AG04450 (cell line): ENCODE data around the gene CACNA2D3. TPM values are rescaled to one million over a fixed set of nuclear protein-coding genes. Genes with fewer than 3 reads are reported as not detected.

ENCODE experiments used
- CTCF ChIA-PET: fragments of 300-600, 350-600 bp; formaldehyde crosslinking; extraction: SDS; loops from one replicate; lab custom pipeline; 2022; ENCODE audit warnings: antibody characterized with exemption, inconsistent platforms; lab: Charles Lee
- POLR2A ChIA-PET: fragments of 350-600 bp; formaldehyde crosslinking; extraction: SDS; loops from one replicate; lab custom pipeline; 2021; ENCODE audit warnings: antibody characterized with exemption, inconsistent platforms; lab: Yijun Ruan, JAX
- DNase-seq: peaks from one replicate; pipeline ENCODE4 v3.0.0-alpha.2; 2011; ENCODE audit warnings: low read depth, low spot score
- H3K27ac ChIP-seq: one replicate; pipeline ENCODE4 v1.5.1; 2012; ENCODE audit warnings: low read depth, low read length, control low read depth
- H3K27me3 ChIP-seq: one replicate; pipeline ENCODE4 v1.6.0; 2012; ENCODE audit warnings: low read length; ENCODE audit not compliant: control insufficient read depth, insufficient read depth
- H3K4me3 ChIP-seq: 2 replicates; pipeline ENCODE4 v1.5.1; 2011; ENCODE audit warnings: mild to moderate bottlenecking, low read depth, low read length, control low read depth
- H3K9me3 ChIP-seq: 2 replicates; pipeline ENCODE4 v1.5.1; 2012; ENCODE audit warnings: low read length; ENCODE audit not compliant: control insufficient read depth, insufficient read depth
- polyA plus RNA-seq: library from polyadenylated mRNA; depleted of rRNA; stranded (reverse); fragments of >200 nt; gene quantifications from 2 replicates; pipeline ENCODE4 v1.2.3, GENCODE V29; 2011
- TF ChIP-seq, protein P1 (sequence below): IDR thresholded peaks from 2 replicates; pipeline ENCODE4 v1.5.1; 2011; ENCODE audit warnings: low read depth, low read length, control low read depth, inconsistent platforms

CACNA2D3 gene
- polyA plus RNA-seq, 1 experiment: 0.32 TPM

DNA sequence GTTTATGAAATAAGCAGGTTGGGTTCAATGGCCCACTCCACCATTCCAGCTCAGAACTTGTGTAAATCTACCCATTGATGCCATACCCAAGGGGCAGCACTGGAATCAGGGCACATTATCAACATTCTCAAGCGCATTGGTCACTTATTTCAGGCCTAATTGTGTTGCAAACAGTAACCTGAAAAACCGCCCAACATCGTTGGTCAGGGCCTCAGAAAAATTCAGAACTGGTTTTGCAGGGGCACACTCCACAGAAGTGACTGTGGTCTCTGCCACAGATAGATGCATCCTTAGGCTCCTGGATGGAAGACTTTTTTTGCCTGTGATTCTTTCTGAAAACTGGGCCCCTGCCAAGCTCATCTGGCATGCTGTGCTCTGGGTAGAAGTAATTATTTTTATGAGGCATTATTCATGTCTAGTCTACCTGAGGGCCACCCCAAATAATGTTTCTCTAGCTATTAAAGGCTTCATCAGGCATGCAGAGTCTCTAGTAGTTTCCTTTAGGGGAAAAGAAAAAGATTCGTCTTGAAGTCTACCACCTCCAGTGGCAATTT, 827.2 kb downstream of the CACNA2D3 start:
- TF ChIP-seq, protein P1, sequence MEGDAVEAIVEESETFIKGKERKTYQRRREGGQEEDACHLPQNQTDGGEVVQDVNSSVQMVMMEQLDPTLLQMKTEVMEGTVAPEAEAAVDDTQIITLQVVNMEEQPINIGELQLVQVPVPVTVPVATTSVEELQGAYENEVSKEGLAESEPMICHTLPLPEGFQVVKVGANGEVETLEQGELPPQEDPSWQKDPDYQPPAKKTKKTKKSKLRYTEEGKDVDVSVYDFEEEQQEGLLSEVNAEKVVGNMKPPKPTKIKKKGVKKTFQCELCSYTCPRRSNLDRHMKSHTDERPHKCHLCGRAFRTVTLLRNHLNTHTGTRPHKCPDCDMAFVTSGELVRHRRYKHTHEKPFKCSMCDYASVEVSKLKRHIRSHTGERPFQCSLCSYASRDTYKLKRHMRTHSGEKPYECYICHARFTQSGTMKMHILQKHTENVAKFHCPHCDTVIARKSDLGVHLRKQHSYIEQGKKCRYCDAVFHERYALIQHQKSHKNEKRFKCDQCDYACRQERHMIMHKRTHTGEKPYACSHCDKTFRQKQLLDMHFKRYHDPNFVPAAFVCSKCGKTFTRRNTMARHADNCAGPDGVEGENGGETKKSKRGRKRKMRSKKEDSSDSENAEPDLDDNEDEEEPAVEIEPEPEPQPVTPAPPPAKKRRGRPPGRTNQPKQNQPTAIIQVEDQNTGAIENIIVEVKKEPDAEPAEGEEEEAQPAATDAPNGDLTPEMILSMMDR: no peak
- CTCF ChIA-PET: interaction anchor here (1.1 to 1.4 kb wide), 2 partner anchors 16 to 58 kb away, joined by 3 to 5 read pairs; no protein-coding TSS in a partner anchor

DNA sequence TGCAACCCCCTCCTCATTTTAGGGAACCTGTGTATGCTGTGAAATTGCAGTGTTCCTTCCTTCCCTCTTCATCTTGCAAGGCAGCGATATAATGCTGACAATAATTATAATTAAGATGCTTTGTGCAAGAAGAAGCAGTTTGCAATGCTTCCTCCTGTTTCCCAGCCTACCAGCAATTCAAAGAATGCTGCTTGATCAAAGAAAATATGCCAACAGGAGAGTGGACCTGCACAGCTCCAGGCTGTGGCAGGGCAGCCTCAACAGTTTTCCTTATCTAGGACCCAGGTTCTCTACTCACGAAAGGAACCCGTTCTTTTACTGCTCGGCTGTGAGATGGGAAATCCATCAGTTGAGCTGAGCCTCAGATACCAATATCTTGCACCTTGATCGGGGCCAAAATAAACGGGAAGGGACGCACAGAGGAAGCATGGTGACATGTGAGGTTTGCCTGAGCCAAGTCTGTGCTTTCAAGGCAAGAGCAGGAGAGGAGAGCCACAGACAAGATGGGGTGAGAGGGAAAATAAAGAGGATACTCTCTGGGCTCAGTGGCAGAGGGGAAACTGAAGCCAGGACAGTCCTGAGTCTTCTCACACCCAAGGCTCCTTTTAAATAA, 828.1 kb downstream of the CACNA2D3 start:
- Histone ChIP-seq H3K9me3 (no peaks in the 10 kb centered on the region), H3K27ac (no peak overlapping the region), H3K4me3 (no peak overlapping the region), H3K27me3 (no peaks in the 10 kb centered on the region)
- TF ChIP-seq, protein P1: no peak
- CTCF ChIA-PET: interaction anchor here (1.1 to 1.4 kb wide), 2 partner anchors 15 to 57 kb away, joined by 3 to 5 read pairs; no protein-coding TSS in a partner anchor
- POLR2A ChIA-PET: no interaction called here
- DNase-seq: no peak

More for the DNA sequence above, 827.2 kb downstream of the CACNA2D3 start:
- Histone ChIP-seq H3K27ac (no peak overlapping the region), H3K27me3 (no peaks in the 10 kb centered on the region), H3K4me3 (no peak overlapping the region), H3K9me3 (no peaks in the 10 kb centered on the region)
- DNase-seq: no peak
- POLR2A ChIA-PET: no interaction called here

DNA sequence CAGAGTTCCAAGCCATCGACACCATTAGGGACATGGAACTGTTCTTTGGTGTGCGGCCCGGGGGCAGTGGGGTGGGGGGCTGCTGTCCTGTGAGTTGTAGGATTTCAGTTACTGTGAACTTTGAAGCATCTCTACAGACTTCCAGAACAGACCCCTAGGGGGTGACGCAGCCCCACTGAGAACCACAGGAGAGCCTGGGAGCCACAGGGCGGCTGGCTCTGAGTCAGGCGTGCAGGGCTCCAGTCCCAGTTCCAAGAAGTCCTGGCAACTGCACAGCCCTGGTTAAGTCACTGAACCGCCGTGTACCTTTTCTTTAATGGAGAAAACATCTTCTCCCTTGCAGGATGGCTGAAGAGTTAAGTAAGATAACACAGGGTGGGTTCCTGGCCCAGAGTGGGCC, 829.1 kb downstream of the CACNA2D3 start:
- Histone ChIP-seq H3K4me3 (no peak overlapping the region), H3K27me3 (no peaks in the 10 kb centered on the region), H3K9me3 (no peaks in the 10 kb centered on the region), H3K27ac (peak overlapping the region; percentile 21)
- DNase-seq: peak; percentile 83
- CTCF ChIA-PET: interaction anchor here (1.4 kb wide), 1 partner anchor 218 kb away, joined by 3 read pairs; no protein-coding TSS in a partner anchor
- TF ChIP-seq, protein P1: peak; percentile 93
- POLR2A ChIA-PET: no interaction called here

DNA sequence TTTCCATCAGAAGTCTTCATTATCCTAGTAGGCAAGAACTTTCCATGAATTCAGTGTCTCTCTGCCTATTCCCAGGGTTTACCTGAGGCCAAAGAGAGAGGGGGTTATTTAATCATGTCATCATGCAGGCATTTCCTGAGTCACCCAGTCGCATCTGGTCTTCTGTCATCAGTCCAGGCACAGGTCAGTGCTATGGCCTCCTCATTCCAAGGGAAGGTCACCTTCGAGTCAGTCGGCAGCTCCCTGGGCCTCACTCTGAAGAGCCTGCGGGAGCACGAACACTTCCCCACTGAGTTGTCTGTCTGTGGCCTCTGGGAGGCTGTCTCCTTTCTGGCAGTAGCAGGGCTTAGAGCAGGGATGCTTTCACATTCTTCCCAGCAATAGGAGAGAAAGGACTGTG, 831.7 kb downstream of the CACNA2D3 start:
- CTCF ChIA-PET: interaction anchor here (1.0 to 1.2 kb wide), 2 partner anchors 60 to 222 kb away, joined by 3 read pairs; no protein-coding TSS in a partner anchor
- POLR2A ChIA-PET: interaction anchor here (0.6 to 1.8 kb wide), 2 partner anchors 11 to 18 kb away, joined by 3 to 9 read pairs; no protein-coding TSS in a partner anchor
- Histone ChIP-seq H3K27ac (peak overlapping the region; percentile 68), H3K27me3 (no peaks in the 10 kb centered on the region), H3K9me3 (no peaks in the 10 kb centered on the region), H3K4me3 (no peak overlapping the region)
- DNase-seq: peak; percentile 53
- TF ChIP-seq, protein P1: 0 out of 2 replicates have a peak, but pooled peaks have one; percentile 13

DNA sequence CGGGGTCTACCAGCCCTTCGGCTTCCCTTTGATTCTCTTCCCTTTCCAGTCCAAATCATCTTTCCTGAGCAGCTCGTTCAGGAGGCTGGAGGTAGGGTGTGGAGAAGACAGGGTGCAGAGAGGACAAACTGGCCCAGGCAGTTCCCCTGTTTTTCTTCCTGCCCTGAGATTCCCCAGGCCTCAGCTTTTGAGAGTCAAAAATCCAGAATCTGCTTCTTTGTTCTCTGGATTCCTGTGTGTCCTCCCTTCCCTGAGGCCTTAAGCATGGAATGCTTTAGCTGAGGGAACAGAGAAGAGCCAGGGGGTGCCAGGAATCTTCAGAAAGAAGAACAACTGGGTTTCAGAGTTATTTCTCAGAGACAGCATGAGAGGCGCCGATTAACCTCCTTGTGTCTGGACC, 832.2 kb downstream of the CACNA2D3 start:
- TF ChIP-seq, protein P1: no peak
- Histone ChIP-seq H3K9me3 (no peaks in the 10 kb centered on the region), H3K27ac (peak overlapping the region; percentile 68), H3K4me3 (no peak overlapping the region), H3K27me3 (no peaks in the 10 kb centered on the region)
- ChIA-PET POLR2A (interaction anchor here (0.6 to 1.8 kb wide), 2 partner anchors 11 to 18 kb away, joined by 3 to 9 read pairs; no protein-coding TSS in a partner anchor), CTCF (interaction anchor here (0.7 to 1.0 kb wide), 2 partner anchors 59 to 101 kb away, joined by 3 read pairs; no protein-coding TSS in a partner anchor)
- no peak for DNase-seq
